M059J (cell line): ENCODE data around the gene PRR29. TPM values are rescaled to one million over a fixed set of nuclear protein-coding genes. Genes with fewer than 3 reads are reported as not detected.
"Not testable (repeated sequence)": the region's sequence is repeated elsewhere in the genome, so short reads cannot be mapped to it uniquely, and the experiment has no call there.

ENCODE experiments used
- DNase-seq: peaks from one replicate; pipeline ENCODE4 v3.0.0-alpha.2; 2012; ENCODE audit warnings: low read depth
- total RNA-seq: library from RNA; depleted of rRNA; stranded (reverse); fragments of >200 nt; shearing (Covaris generic); gene quantifications from 2 replicates; pipeline ENCODE4 v1.2.3, GENCODE V29; 2014

PRR29 gene
- total RNA-seq, 1 experiment from 2014 or later = 0.05 TPM

GRCh38 chr17:63974594-63975192 is 23.5 kb upstream of the PRR29 start:
- peak; percentile 86 for DNase-seq

- no peak for DNase-seq
These were observed 22.5 kb upstream of the PRR29 start for GRCh38 chr17:63975541-63976092.

- no peak for DNase-seq
These were observed 21.4 kb upstream of the PRR29 start for GRCh38 chr17:63976702-63977101.

GRCh38 chr17:63978272-63979200 is 19.6 kb upstream of the PRR29 start:
- DNase-seq = no peak

- not testable (repeated sequence) for DNase-seq
These were observed 15.5 kb upstream of the PRR29 start for GRCh38 chr17:63982641-63983040.

- DNase-seq = no peak
These were observed 14.8 kb upstream of the PRR29 start for GRCh38 chr17:63983320-63983719.

- no peak for DNase-seq
These were observed 13.9 kb upstream of the PRR29 start for GRCh38 chr17:63984236-63984635.

GRCh38 chr17:63984651-63985386 is 13.3 kb upstream of the PRR29 start:
- peak; percentile 81 for DNase-seq

GRCh38 chr17:63985387-63986140 is 12.6 kb upstream of the PRR29 start:
- no peak for DNase-seq

- no peak for DNase-seq
These were observed 11.3 kb upstream of the PRR29 start for GRCh38 chr17:63986821-63987220.

GRCh38 chr17:63987221-63988126 is 10.7 kb upstream of the PRR29 start:
- DNase-seq = no peak

- DNase-seq = no peak
These were observed 10.0 kb upstream of the PRR29 start for GRCh38 chr17:63988127-63988478.

GRCh38 chr17:63988741-63989621 is 9.2 kb upstream of the PRR29 start:
- DNase-seq = no peak

- no peak for DNase-seq
These were observed 8.4 kb upstream of the PRR29 start for GRCh38 chr17:63989622-63990345.

- no peak for DNase-seq
These were observed 6.5 kb upstream of the PRR29 start for GRCh38 chr17:63991611-63992010.

GRCh38 chr17:63993368-63993985 is 4.7 kb upstream of the PRR29 start:
- DNase-seq = no peak

- no peak for DNase-seq
These were observed 2.5 kb upstream of the PRR29 start for GRCh38 chr17:63995626-63996025.
